ENCODE data around the gene FBLN2. TPM values are rescaled to one million over a fixed set of nuclear protein-coding genes. Genes with fewer than 3 reads are reported as not detected.

Gene FBLN2
- total RNA-seq, 1 donor from 2014 or later, result not detected

GRCh38 chr3:13674538-13675185 is 125.7 kb downstream of the FBLN2 start:
- H3K27ac Mint-ChIP-seq, result no peak overlapping the region
- no peaks in the 10 kb centered on the region for H3K36me3 Mint-ChIP-seq (ENCODE audit: low read depth)
- no peak overlapping the region for H3K4me3 Mint-ChIP-seq
- DNase-seq, result no peak
- no peaks in the 10 kb centered on the region for H3K4me1 Mint-ChIP-seq
- no peaks in the 10 kb centered on the region for H3K9me3 Mint-ChIP-seq
- intact Hi-C loops (cut with micrococcal nuclease), result no loop called here
- peaks cover 2% of the 10 kb centered on the region for H3K27me3 Mint-ChIP-seq

DNA sequence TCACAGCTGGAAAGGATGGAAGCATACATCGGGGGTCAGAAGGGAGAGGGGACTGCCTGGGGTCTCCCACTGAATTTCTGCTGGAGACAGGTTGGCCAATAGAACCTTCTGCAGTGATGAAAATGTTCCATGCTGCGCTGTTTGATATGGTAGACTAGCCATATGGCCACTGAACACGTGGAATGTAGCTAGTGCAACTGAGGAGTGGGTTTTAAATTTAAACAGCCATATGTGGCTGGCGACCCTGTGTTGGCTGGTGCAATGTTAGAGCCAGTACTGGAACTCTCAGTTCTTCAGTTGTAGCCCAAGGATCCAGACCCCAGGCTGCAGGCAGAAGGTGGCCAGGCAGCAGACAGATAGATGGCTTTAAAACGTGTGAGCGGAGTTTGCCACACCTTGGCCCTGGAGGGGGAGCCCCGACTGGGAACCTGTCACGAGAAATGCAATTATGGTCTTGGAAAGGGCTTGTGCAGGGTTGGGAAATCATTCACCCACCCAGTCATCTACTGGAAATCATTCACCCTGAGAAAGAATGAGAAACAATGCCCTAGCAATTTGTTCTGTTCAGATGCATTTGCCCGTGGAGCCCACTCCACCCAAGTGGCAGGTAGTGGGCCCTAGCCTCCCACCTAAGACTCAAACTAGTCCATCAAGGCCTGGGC is 127.6 kb downstream of the FBLN2 start:
- intact Hi-C loops (cut with micrococcal nuclease), result no loop called here
- Mint-ChIP-seq H3K9me3 (no peaks in the 10 kb centered on the region), H3K27me3 (peaks cover 2% of the 10 kb centered on the region), H3K4me3 (no peak overlapping the region), H3K27ac (no peak overlapping the region), H3K36me3 (ENCODE audit: low read depth) (no peaks in the 10 kb centered on the region), H3K4me1 (no peaks in the 10 kb centered on the region)
- DNase-seq, result no peak

DNA sequence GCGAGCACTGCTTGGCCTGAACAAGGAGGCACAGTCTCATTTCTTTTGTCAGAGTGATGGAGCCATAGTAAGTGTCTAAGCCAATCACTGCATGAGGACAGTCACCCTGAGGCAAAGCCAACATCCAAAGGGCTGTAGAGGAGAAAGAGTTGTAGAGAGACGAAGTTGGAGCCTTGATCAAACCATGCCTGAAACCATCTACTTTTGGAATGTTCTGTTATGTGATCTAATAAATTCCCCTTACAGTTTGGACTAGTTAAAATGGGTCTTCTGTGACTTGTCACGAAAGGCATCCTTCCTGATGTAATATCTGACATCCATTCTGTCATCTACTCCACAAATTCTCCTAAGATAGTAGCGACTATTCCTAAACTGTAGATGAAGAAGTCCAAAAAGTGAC is 128.3 kb downstream of the FBLN2 start:
- no peak overlapping the region for H3K4me3 Mint-ChIP-seq
- no peaks in the 10 kb centered on the region for H3K9me3 Mint-ChIP-seq
- H3K27ac Mint-ChIP-seq, result no peak overlapping the region
- no peaks in the 10 kb centered on the region for H3K36me3 Mint-ChIP-seq (ENCODE audit: low read depth)
- peaks cover 2% of the 10 kb centered on the region for H3K27me3 Mint-ChIP-seq
- intact Hi-C loops (cut with micrococcal nuclease), result no loop called here
- no peak for DNase-seq
- H3K4me1 Mint-ChIP-seq, result no peaks in the 10 kb centered on the region

DNA sequence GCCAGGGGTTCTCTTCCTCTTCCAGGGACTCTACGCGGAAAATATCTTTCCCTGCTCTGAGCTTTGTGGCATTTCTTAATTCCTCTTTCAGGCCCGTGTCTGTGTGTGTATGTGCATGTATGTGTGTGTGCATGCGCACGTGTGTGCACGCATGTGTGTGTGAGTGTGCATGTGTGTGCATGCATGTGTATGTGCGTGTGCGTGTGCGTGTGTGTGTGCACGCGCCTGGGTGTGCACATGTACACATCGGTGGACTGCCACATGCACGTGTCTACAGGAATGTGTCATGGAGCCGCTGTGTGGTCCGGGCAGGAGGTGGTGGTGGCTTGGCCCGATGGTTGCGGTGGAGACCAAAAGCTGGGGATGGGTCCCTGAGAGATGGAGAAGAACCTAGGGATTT is 133.0 kb downstream of the FBLN2 start:
- Mint-ChIP-seq H3K27me3 (peaks cover 2% of the 10 kb centered on the region), H3K4me1 (no peaks in the 10 kb centered on the region), H3K9me3 (peaks cover 8% of the 10 kb centered on the region), H3K36me3 (ENCODE audit: low read depth) (no peaks in the 10 kb centered on the region), H3K4me3 (no peak overlapping the region), H3K27ac (peak overlapping the region; percentile 4)
- intact Hi-C loops (cut with micrococcal nuclease), result no loop called here
- DNase-seq, result no peak

DNA sequence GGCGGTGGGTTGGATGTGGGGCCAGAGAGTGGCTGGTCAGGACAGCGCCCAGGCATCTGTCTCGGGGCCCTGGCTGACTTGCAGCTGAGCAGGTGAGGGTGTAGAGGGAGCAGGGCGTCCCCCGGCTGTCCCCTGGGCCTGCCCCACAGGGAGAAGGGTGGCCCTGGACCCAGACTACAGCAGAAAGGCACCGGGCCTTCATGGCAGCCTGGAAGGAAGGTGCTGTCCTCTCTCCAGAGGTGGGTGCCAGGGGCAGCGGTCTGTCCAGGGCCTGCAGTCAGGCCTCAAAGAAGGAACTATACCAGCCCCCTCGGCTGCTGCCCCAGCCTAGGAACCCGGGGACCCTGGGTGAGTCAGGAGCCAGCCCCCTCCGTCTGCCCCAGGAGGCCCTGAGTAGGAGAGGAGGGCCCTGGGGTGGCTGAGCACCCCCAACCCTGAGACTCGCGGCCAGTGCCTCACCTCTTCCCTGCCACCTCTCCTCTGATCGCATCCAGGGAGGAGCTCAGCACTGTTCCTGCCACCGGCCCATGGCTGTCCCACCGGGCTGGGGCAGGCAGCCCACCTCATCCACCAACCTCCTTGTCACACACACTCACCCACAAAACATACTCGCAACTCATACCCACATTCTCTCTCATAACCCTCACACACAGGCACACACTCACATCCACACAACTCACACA is 133.5 kb downstream of the FBLN2 start:
- H3K27ac Mint-ChIP-seq, result no peak overlapping the region
- no peaks in the 10 kb centered on the region for H3K36me3 Mint-ChIP-seq (ENCODE audit: low read depth)
- no peak for DNase-seq
- intact Hi-C loops (cut with micrococcal nuclease), result no loop called here
- H3K27me3 Mint-ChIP-seq, result peaks cover under 1% of the 10 kb centered on the region
- peaks cover 8% of the 10 kb centered on the region for H3K9me3 Mint-ChIP-seq
- no peaks in the 10 kb centered on the region for H3K4me1 Mint-ChIP-seq
- no peak overlapping the region for H3K4me3 Mint-ChIP-seq

GRCh38 chr3:13683288-13683687 is 134.4 kb downstream of the FBLN2 start:
- peaks cover 8% of the 10 kb centered on the region for H3K9me3 Mint-ChIP-seq
- H3K4me1 Mint-ChIP-seq, result no peaks in the 10 kb centered on the region
- no peaks in the 10 kb centered on the region for H3K36me3 Mint-ChIP-seq (ENCODE audit: low read depth)
- no peak for DNase-seq
- intact Hi-C loops (cut with micrococcal nuclease), result no loop called here
- H3K27ac Mint-ChIP-seq, result peak overlapping the region; percentile 45
- no peaks in the 10 kb centered on the region for H3K27me3 Mint-ChIP-seq
- no peak overlapping the region for H3K4me3 Mint-ChIP-seq

DNA sequence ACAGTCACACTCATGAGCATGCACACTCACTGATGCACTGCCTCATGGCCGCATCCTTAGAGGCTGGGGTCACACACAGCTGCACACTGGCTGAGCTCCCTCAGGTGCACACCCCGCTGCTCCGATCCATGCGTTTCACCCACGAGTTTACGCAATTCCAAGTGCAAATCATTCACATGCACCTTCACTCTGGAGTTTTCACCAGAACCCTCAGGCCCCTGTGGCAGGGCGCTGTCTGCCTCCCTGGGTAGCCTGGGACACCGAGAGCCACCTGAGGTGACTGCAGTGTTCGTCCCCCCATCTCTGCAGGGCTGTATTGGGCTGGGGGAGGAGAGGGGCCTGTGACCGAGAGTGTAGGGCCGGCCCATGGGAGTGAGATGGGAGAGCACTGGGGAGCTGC is 134.8 kb downstream of the FBLN2 start:
- H3K27ac Mint-ChIP-seq, result no peak overlapping the region

DNA sequence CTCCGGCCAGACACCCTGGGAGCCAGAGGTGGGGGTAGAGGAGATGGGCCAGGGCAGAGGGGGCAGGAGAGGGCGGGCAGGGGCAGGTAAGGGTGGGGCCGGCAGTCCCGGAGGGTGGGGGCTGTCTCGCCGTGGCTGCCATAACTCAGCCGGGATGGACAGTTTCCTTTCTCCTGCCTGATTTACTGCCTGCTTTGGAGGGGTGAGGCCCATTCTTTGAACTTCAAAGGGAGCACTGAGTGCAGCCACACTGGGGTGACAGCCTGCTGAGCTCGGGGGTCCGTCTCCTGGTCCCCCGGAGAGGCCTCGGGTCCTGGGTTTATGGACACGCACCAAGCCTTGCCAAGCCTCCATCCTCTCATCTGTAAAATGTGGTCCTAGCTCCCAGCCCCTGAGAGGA is 135.4 kb downstream of the FBLN2 start:
- H3K27ac Mint-ChIP-seq, result no peak overlapping the region
- H3K36me3 Mint-ChIP-seq (ENCODE audit: low read depth), result no peaks in the 10 kb centered on the region
- H3K9me3 Mint-ChIP-seq, result peaks cover 8% of the 10 kb centered on the region
- H3K27me3 Mint-ChIP-seq, result no peaks in the 10 kb centered on the region
- intact Hi-C loops (cut with micrococcal nuclease), result no loop called here
- DNase-seq, result no peak
- no peaks in the 10 kb centered on the region for H3K4me1 Mint-ChIP-seq
- H3K4me3 Mint-ChIP-seq, result no peak overlapping the region

More for the DNA sequence above, 134.8 kb downstream of the FBLN2 start:
- no peak overlapping the region for H3K4me3 Mint-ChIP-seq
- H3K27me3 Mint-ChIP-seq, result no peaks in the 10 kb centered on the region
- peaks cover 8% of the 10 kb centered on the region for H3K9me3 Mint-ChIP-seq
- H3K4me1 Mint-ChIP-seq, result no peaks in the 10 kb centered on the region
- H3K36me3 Mint-ChIP-seq (ENCODE audit: low read depth), result no peaks in the 10 kb centered on the region
- DNase-seq, result no peak
- intact Hi-C loops (cut with micrococcal nuclease), result no loop called here

DNA sequence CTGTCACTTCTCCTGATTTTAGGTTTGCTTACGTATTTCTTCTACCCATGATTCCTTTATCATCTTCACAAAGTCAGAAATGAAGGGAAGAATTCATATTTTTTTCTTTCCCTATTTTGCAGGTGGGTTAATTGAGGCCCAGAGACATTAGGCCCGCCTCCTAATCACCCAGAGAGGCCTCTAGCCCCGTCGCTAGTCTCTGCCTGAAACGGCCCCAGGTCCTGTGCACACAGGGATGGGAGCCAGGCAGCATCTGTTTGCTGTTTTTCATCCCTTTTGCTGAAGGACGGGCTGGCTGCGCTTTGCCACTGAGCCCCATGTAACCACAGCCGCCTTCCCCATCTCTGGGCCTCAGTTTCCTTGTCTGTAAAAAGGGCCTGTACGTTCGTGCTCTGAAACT is 135.9 kb downstream of the FBLN2 start:
- Mint-ChIP-seq H3K9me3 (peaks cover 8% of the 10 kb centered on the region), H3K27ac (no peak overlapping the region), H3K4me1 (no peaks in the 10 kb centered on the region), H3K36me3 (ENCODE audit: low read depth) (no peaks in the 10 kb centered on the region), H3K27me3 (no peaks in the 10 kb centered on the region), H3K4me3 (no peak overlapping the region)
- intact Hi-C loops (cut with micrococcal nuclease), result no loop called here
- no peak for DNase-seq

DNA sequence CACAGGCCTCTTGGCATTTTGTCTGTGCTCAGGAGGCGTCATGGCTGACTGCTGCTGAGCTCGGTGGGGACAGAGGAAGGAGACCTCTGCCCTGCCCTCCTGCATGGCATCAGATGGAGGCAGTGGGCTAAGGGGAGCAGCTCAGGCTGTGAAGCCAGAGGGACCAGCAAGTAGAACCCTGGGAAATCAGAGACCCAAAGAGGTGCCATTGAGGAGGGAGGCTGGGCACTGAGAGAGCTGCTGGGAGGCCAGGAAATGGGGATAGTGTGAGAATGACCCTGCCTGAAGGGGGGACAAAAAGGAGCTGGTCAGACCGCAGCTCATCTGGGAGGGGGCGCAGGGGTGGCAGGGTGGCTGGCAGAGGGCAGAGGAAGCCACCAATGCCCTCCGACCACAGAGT is 136.8 kb downstream of the FBLN2 start:
- H3K4me3 Mint-ChIP-seq, result no peak overlapping the region
- intact Hi-C loops (cut with micrococcal nuclease), result no loop called here
- DNase-seq, result no peak
- H3K9me3 Mint-ChIP-seq, result peaks cover 8% of the 10 kb centered on the region
- H3K36me3 Mint-ChIP-seq (ENCODE audit: low read depth), result no peaks in the 10 kb centered on the region
- H3K27me3 Mint-ChIP-seq, result no peaks in the 10 kb centered on the region
- H3K27ac Mint-ChIP-seq, result no peak overlapping the region
- no peaks in the 10 kb centered on the region for H3K4me1 Mint-ChIP-seq

GRCh38 chr3:13686367-13687160 is 137.6 kb downstream of the FBLN2 start:
- Mint-ChIP-seq H3K36me3 (ENCODE audit: low read depth) (no peaks in the 10 kb centered on the region), H3K4me3 (no peak overlapping the region), H3K9me3 (peaks cover 8% of the 10 kb centered on the region), H3K27ac (no peak overlapping the region), H3K27me3 (no peaks in the 10 kb centered on the region), H3K4me1 (no peaks in the 10 kb centered on the region)
- intact Hi-C loops (cut with micrococcal nuclease), result no loop called here
- no peak for DNase-seq

GRCh38 chr3:13687517-13687943 is 138.6 kb downstream of the FBLN2 start:
- H3K27ac Mint-ChIP-seq, result no peak overlapping the region
- peaks cover 8% of the 10 kb centered on the region for H3K9me3 Mint-ChIP-seq
- DNase-seq, result no peak
- no peak overlapping the region for H3K4me3 Mint-ChIP-seq
- H3K36me3 Mint-ChIP-seq (ENCODE audit: low read depth), result no peaks in the 10 kb centered on the region
- no peaks in the 10 kb centered on the region for H3K4me1 Mint-ChIP-seq
- H3K27me3 Mint-ChIP-seq, result no peaks in the 10 kb centered on the region
- intact Hi-C loops (cut with micrococcal nuclease), result no loop called here
